ENCODE measurements around the gene FAM81A. TPM values are rescaled to one million over a fixed set of nuclear protein-coding genes. Genes with fewer than 3 reads are reported as not detected.

Gene FAM81A
- total RNA-seq, 8 experiments from 2014 or later: 0.31 to 5.6 (median 3.5) TPM

DNA sequence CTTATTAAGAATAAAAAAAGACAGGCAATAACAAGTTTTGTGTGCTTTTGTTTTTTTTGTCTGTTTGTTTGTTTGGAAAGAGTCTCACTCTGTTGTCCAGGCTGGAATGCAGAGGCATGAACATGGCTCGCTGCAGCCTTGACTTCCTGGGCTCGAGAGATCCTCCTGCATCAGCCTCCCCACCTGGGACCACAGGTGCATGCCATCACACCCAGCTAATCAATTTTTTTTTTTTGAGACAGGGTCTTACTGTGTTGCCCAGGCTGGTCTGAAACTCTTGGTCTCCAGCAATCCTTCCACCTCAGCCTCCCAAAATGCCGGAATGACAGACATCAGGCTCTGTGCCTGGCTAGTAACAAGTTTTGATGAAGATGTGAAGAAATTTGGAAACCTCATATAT lies 100.5 kb downstream of the FAM81A start:
- no peak overlapping the region for H3K27ac ChIP-seq
- WGBS, 10 experiments: 57 to 100% (median 86%) methylated on average over 1 to 3 of the region's 3 CpGs; no CpG with 5 or more reads in 2 of the 10 experiments
- H3K4me1 ChIP-seq (replicated peaks in 1 of 2): no peaks in the 10 kb centered on the region
- H3K4me3 ChIP-seq: no peak overlapping the region
- in situ Hi-C loops (cut with MboI; ENCODE audit: low pct_unique_long_range_greater_than_20kb in 2 of 9, low sequenced_read_pairs in 9 of 9, unreplicated experiment in 9 of 9): loop anchor here in 4 of 9 experiments (10.0 to 25.0 kb wide), 3 partner anchors 86 to 774 kb away; no protein-coding TSS in a partner anchor
- no peak for ATAC-seq (replicated peaks in 6 of 8)

DNA sequence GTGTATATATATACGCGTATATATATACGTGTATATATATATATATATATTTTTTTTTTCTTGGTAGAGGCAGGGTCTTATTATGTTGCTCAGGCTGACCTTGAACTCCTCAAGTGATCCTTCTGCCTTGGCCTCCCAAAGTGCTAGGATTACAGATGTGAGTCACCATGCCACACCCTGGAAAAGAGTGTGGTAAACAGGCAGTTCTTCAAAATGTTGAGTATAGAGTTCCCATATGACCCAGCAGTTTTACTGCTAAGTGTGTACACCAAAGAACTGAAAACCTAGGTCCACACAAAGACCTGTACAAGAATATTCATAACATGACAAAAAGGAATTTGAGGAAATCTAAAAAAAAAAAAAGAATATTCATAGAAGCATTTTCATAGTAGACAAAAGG lies 101.8 kb downstream of the FAM81A start:
- no peaks in the 10 kb centered on the region for H3K4me1 ChIP-seq (replicated peaks in 1 of 2)
- no peak overlapping the region for H3K27ac ChIP-seq
- no peak overlapping the region for H3K4me3 ChIP-seq
- WGBS, 10 experiments: no CpG with 5 or more reads among the region's 3 CpGs
- in situ Hi-C loops (cut with MboI; ENCODE audit: low pct_unique_long_range_greater_than_20kb in 2 of 9, low sequenced_read_pairs in 9 of 9, unreplicated experiment in 9 of 9): loop anchor here in 4 of 9 experiments (10.0 to 25.0 kb wide), 3 partner anchors 85 to 773 kb away; no protein-coding TSS in a partner anchor
- ATAC-seq (replicated peaks in 6 of 8): peak in 2 of 8 experiments; percentile 19 to 44

DNA sequence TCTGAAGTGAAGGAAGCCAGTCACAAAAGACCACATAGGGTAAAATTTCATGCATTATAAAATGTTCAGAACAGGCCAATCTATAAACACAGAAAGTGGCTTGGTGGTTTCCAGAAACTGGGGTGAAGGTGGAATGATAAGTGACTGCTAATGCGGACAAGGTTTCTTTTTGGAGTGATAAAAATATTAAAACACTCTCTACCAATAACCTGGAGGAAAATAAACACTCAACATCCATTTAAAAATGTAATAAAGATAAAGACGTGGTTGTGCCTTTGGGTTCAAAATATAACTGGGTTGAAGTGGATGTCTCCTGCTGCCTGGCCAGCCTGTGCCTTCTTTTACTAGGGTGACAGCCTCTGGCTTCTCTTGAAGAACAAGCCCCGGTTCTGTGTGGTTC lies 102.7 kb downstream of the FAM81A start:
- H3K27ac ChIP-seq: no peak overlapping the region
- in situ Hi-C loops (cut with MboI; ENCODE audit: low pct_unique_long_range_greater_than_20kb in 2 of 9, low sequenced_read_pairs in 9 of 9, unreplicated experiment in 9 of 9): loop anchor here in 2 of 9 experiments (25.0 kb wide), 2 partner anchors 97 to 772 kb away; no protein-coding TSS in a partner anchor
- 60 to 100% (median 81%) methylated on average over 1 to 3 of the region's 3 CpGs; no CpG with 5 or more reads in 2 of the 10 experiments for WGBS, 10 experiments
- no peak for ATAC-seq (replicated peaks in 6 of 8)
- H3K4me3 ChIP-seq: no peak overlapping the region
- H3K4me1 ChIP-seq (replicated peaks in 1 of 2): no peaks in the 10 kb centered on the region

GRCh38 chr15:59541750-59542149 lies 103.8 kb downstream of the FAM81A start:
- Histone ChIP-seq H3K4me3 (no peak overlapping the region), H3K4me1 (replicated peaks in 1 of 2) (no peaks in the 10 kb centered on the region), H3K27ac (no peak overlapping the region)
- 72 to 100% (median 96%) methylated on average over 1 to 6 of the region's 8 CpGs; no CpG with 5 or more reads in 4 of the 10 experiments for WGBS, 10 experiments
- ATAC-seq (replicated peaks in 6 of 8): no peak
- in situ Hi-C loops (cut with MboI; ENCODE audit: low pct_unique_long_range_greater_than_20kb in 2 of 9, low sequenced_read_pairs in 9 of 9, unreplicated experiment in 9 of 9): loop anchor here in 2 of 9 experiments (25.0 kb wide), 2 partner anchors 96 to 771 kb away; no protein-coding TSS in a partner anchor

DNA sequence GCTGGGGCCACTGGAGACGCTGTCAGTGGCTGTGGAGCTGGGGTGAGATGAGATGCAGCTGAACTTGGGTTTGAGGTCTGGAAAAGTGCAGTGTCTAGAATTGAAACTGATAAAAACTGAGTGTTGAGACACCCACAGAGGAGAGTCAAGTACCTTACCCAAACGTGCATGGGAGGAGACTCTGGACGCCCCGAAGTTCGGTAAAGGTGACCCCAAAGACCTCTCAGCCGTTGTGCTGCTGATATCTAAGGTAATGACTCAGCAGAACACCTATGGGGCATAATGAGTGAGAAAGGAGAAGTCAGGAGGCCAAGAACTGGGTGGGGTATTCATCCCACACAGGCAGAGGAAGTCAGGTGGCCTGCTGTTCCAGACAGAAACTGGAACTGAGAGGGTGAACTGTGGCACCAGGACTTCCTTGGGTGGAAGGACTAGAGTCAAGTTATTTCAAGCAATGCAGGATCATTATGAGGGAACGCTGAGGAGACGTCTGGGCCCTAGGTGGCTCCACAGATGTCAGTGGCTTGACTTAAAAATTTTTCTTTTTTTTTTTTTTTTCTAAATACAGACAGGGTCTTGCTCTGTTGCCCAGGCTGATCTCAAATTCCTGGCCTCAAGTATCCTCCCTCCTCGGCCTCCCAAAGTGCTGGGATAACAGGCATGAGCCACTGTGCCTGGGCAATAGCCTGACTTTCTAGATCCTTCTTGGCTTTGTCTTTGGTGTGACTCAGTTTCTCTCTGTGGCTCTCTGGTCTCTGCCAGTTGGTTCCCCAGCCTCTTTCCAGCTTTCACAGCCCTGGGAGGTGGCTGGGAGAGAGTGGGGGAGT lies 105.9 kb downstream of the FAM81A start:
- in situ Hi-C loops (cut with MboI; ENCODE audit: low pct_unique_long_range_greater_than_20kb in 2 of 9, low sequenced_read_pairs in 9 of 9, unreplicated experiment in 9 of 9): loop anchor here in 2 of 9 experiments (25.0 kb wide), 2 partner anchors 93 to 768 kb away; no protein-coding TSS in a partner anchor
- no peak for ATAC-seq (replicated peaks in 6 of 8)
- 56 to 100% (median 75%) methylated on average over 2 to 6 of the region's 9 CpGs; no CpG with 5 or more reads in 2 of the 10 experiments for WGBS, 10 experiments

GRCh38 chr15:59545573-59545972 lies 107.6 kb downstream of the FAM81A start:
- 28 to 100% (median 79%) methylated on average over 1 to 8 of the region's 8 CpGs; no CpG with 5 or more reads in 3 of the 10 experiments for WGBS, 10 experiments
- in situ Hi-C loops (cut with MboI; ENCODE audit: low pct_unique_long_range_greater_than_20kb in 2 of 9, low sequenced_read_pairs in 9 of 9, unreplicated experiment in 9 of 9): loop anchor here in 2 of 9 experiments (25.0 kb wide), 2 partner anchors 92 to 767 kb away; no protein-coding TSS in a partner anchor
- Histone ChIP-seq H3K4me3 (no peak overlapping the region), H3K4me1 (replicated peaks in 1 of 2) (no peaks in the 10 kb centered on the region), H3K27ac (no peak overlapping the region)
- ATAC-seq (replicated peaks in 6 of 8): no peak

More for the DNA sequence above, 105.9 kb downstream of the FAM81A start:
- Histone ChIP-seq H3K4me3 (no peak overlapping the region), H3K27ac (no peak overlapping the region), H3K4me1 (replicated peaks in 1 of 2) (no peaks in the 10 kb centered on the region)

- H3K4me1 ChIP-seq (replicated peaks in 1 of 2): peaks cover 0 to 4% of the 10 kb centered on the region in 2 donors
- WGBS, 10 experiments: 14 to 80% (median 63%) methylated on average over 2 to 9 of the region's 9 CpGs
- in situ Hi-C loops (cut with MboI; ENCODE audit: low pct_unique_long_range_greater_than_20kb in 2 of 9, low sequenced_read_pairs in 9 of 9, unreplicated experiment in 9 of 9): loop anchor here in 2 of 9 experiments (25.0 kb wide), 2 partner anchors 89 to 764 kb away; no protein-coding TSS in a partner anchor
- no peak overlapping the region for H3K4me3 ChIP-seq
- no peak overlapping the region for H3K27ac ChIP-seq
- ATAC-seq (replicated peaks in 6 of 8): peak in 2 of 8 experiments; percentile 20 to 52
Measured at GRCh38 chr15:59548501-59549226, 110.7 kb downstream of the FAM81A start.

DNA sequence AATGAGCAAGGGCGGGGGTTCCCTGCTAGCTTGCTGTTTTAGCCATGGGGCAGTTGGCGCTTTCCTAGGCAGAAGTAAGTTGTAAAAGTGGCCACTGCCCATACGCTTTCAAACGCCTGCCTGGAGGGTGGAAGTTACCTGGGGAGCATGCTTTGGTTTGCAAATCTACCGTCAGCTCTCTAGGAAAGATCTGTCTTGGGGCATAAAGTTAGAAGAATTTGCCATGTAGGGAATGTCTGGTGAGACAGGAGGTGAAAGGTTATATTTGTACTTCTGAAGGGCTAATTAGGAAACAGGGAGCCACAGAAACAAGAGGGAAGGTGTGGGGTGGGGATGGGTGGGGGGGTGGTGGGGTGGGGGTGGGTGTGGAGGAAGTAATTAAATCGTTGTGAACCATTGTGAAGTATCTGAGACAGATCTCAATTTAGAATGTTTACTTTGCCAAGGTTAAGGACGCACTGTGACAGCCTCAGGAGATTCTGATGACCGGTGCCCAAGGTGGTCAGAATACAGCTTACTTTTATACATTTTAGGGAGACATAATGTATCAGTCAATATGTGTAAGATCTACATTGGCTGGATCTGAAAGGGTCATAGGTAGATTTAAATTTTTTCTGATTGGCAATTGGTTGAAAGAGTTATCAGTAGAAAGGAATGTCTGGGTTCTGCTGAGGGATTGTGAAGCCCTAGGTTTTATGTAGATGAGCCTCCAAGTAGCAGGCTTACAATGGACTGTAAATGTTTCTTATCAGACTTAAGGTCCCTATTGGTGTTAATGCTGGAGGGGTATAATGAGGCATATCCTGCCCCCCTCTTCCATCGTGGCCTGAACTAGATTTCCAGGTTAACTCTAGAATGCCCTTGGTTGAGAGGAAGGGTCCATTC lies 111.6 kb downstream of the FAM81A start:
- no peak overlapping the region for H3K27ac ChIP-seq
- in situ Hi-C loops (cut with MboI; ENCODE audit: low pct_unique_long_range_greater_than_20kb in 2 of 9, low sequenced_read_pairs in 9 of 9, unreplicated experiment in 9 of 9): loop anchor here in 2 of 9 experiments (25.0 kb wide), 2 partner anchors 88 to 763 kb away; no protein-coding TSS in a partner anchor
- H3K4me3 ChIP-seq: no peak overlapping the region
- peaks cover 0 to 4% of the 10 kb centered on the region in 2 donors for H3K4me1 ChIP-seq (replicated peaks in 1 of 2)
- peak in 1 of 8 experiments; percentile 13 for ATAC-seq (replicated peaks in 6 of 8)
- 29 to 100% (median 57%) methylated on average over 1 to 6 of the region's 9 CpGs; no CpG with 5 or more reads in 1 of the 10 experiments for WGBS, 10 experiments

- in situ Hi-C loops (cut with MboI; ENCODE audit: low pct_unique_long_range_greater_than_20kb in 2 of 9, low sequenced_read_pairs in 9 of 9, unreplicated experiment in 9 of 9): no loop called here
- peak in 3 of 8 experiments; percentile 10 to 49 (median 30) for ATAC-seq (replicated peaks in 6 of 8)
- Histone ChIP-seq H3K4me1 (replicated peaks in 1 of 2) (peaks cover 0 to 4% of the 10 kb centered on the region in 2 donors), H3K27ac (no peak overlapping the region), H3K4me3 (no peak overlapping the region)
- WGBS, 10 experiments: 0 to 60% (median 44%) methylated on average over 1 of the region's 1 CpG; no CpG with 5 or more reads in 2 of the 10 experiments
Measured at GRCh38 chr15:59550530-59550929, 112.5 kb downstream of the FAM81A start.

DNA sequence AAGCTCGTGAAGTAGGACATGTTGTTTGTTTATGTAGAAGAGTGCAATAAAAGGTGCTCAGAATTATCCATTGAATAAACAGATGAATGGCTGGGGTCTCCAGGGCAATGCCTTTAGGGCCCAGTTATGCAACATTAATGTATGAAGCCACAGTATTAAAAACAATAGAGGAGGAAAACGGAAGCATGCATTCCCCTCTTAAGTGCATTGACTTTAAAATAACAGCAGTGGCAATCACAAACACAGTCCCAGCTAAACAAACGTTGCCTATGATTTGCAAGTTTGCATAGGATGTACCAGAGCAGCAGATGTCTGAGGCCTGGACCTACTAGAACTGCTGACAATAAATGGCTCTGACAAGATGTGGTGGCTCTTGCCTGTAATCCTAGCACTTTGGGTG lies 113.0 kb downstream of the FAM81A start:
- Histone ChIP-seq H3K27ac (no peak overlapping the region), H3K4me1 (replicated peaks in 1 of 2) (peaks cover 0 to 4% of the 10 kb centered on the region in 2 donors), H3K4me3 (no peak overlapping the region)
- peak in 6 of 8 experiments; percentile 22 to 96 (median 36) for ATAC-seq (replicated peaks in 6 of 8)
- WGBS, 10 experiments: 0 to 43% (median 26%) methylated on average over 1 to 3 of the region's 3 CpGs; no CpG with 5 or more reads in 4 of the 10 experiments
- in situ Hi-C loops (cut with MboI; ENCODE audit: low pct_unique_long_range_greater_than_20kb in 2 of 9, low sequenced_read_pairs in 9 of 9, unreplicated experiment in 9 of 9): no loop called here

- peak in 3 of 8 experiments; percentile 14 to 88 (median 46) for ATAC-seq (replicated peaks in 6 of 8)
- H3K4me1 ChIP-seq (replicated peaks in 1 of 2): peaks cover 0 to 4% of the 10 kb centered on the region in 2 donors
- in situ Hi-C loops (cut with MboI; ENCODE audit: low pct_unique_long_range_greater_than_20kb in 2 of 9, low sequenced_read_pairs in 9 of 9, unreplicated experiment in 9 of 9): no loop called here
- no peak overlapping the region for H3K27ac ChIP-seq
- 65 to 100% (median 92%) methylated on average over 1 to 11 of the region's 12 CpGs for WGBS, 10 experiments
- H3K4me3 ChIP-seq: no peak overlapping the region
Measured at GRCh38 chr15:59553879-59554735, 116.1 kb downstream of the FAM81A start.

Measured in motor neuron (in vitro differentiated cells).